CD4-positive, alpha-beta T cell treated with Interleukin-6 at 100 ng/mL for 8 hours (primary cell): ENCODE results near the gene PITRM1.

ENCODE experiments used
- DNase-seq: peaks from one replicate; pipeline ENCODE4 v3.0.0-alpha.2; 2020; ENCODE audit warnings: mixed read lengths, low spot score

Gene PITRM1

DNA sequence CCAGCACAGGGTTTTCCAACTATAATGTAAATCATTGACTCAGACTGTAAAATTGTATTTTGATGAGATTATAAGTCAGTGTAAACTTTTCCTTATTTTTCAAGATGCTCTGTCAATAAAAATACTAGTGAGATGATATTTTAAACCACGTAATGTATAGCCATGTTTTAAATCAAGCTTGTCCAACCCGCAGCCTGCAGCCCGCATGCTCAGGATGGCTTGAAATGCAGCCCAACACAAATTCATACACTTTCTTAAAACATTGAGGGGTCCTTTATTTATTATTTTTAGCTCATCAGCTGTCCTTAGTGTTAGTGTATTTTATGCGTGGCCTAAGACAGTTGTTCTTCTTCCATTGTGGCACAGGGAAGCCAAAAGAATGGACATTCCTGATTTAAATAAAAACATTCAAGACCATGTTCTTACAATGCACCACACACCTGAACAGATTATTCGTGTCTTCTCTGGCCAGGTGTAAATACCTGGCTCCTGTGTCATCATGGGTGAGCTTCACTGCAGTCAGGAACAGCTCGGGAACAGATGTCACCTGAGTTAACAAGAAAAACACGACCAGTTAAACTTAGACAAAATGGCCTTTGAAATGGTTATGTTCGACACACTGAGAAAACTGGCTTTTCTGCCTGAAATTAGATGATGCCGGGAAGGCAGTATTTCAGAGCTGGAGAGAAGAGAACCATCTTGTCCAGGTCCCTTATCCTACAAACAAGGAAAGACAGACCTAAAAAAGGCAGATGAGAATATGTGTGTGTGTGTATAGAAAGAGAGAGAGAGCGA is 5.9 kb downstream of the PITRM1 start:
- no peak for DNase-seq

DNA sequence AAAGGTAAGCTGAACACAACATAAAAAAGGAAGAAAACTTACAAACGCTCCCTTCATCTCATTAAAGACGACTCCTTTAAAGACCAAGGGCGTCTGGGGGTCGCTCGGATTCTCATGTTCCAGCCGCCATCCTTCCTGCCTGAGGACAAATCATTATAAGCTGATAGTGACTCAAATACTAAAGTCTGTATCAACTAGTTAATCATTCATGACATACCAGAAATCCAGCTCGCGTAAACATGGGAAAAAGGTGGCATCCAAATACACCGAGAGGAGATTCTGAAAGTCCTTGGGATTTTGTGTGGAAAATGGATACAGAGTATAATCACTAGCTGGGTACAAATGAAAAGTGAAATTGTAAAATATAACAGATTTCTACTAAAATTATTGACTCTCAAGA is 7.4 kb downstream of the PITRM1 start:
- no peak for DNase-seq

DNA sequence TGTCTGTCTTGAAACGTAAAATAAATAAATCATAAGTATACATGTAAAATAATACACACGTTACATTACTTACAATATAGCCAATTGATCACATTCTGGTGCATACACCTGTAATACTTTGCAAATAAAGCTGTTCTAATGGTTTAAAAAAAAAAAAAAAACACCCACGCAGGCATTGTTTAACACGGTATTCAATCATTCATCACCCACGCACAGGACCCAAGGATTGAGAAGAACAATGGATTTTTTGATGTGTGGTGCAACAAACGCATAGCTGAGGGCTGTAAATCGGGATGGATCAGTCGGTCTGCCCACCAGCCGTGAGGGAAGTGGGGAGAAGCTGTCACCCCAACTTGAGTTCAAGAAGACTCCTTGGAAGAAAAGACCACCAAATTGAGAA is 8.7 kb downstream of the PITRM1 start:
- no peak for DNase-seq

GRCh38 chr10:3162533-3162932 is 10.0 kb downstream of the PITRM1 start:
- no peak for DNase-seq

DNA sequence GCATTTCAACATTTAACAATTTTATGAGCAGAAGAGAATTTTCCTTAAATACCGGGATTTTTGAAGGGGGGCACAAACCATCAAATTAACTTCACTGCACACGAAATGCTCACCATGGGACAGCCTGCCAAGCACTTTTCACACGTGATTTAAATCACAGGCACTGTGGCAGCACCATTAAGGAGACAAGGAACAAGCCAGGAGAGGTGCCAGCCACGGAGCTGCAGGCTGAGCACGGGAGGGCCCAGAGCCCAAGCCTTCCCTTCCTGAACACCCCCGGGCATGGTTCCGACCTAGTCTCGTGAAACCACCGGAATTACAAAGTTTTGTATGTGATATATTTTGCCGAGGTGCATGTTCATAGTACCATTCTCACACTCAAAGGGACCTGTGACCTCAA is 13.4 kb downstream of the PITRM1 start:
- no peak for DNase-seq

DNA sequence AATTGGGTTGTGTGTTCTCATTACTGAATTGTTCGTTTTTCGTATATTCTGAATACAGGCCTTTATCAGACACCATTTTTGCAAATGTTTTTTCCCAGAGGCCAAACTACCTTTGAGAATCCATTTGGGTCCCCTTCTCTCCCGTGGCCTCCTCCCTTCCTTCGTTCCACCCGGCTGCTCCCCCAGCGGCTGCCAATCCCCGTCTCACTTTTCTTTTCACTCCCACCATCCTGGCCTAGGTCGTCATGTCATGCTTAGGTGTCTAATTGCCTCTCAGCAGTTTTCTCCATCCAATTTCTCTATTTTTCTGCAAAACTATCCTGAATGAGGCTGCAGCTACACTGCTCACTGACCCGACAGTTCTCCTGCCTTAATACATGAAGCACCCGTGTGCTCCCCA is 17.9 kb downstream of the PITRM1 start:
- no peak for DNase-seq

GRCh38 chr10:3152566-3152935 is 20.0 kb downstream of the PITRM1 start:
- no peak for DNase-seq

- DNase-seq = no peak
These were observed 20.6 kb downstream of the PITRM1 start for GRCh38 chr10:3151889-3152565.

DNA sequence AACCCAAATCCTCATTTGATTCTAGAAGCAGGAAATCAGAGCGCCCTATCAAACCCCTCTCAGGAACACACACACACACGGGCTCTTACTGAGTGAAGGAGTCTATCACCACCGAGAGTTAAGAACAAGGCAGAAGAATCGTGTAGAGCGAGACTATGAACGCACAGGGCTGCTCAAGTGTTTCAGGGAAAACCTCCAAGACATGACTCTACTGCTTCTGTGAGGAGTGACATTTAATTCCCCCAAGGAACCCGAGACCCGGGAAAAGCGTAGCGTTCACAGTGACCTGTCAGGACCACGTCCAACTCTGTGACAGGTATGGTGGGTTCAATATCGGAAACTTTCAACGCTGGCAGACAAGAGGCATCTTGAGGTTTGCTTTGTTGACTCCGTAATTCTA is 21.6 kb downstream of the PITRM1 start:
- no peak for DNase-seq

- no peak for DNase-seq
These were observed 22.2 kb downstream of the PITRM1 start for GRCh38 chr10:3150366-3150765.

DNA sequence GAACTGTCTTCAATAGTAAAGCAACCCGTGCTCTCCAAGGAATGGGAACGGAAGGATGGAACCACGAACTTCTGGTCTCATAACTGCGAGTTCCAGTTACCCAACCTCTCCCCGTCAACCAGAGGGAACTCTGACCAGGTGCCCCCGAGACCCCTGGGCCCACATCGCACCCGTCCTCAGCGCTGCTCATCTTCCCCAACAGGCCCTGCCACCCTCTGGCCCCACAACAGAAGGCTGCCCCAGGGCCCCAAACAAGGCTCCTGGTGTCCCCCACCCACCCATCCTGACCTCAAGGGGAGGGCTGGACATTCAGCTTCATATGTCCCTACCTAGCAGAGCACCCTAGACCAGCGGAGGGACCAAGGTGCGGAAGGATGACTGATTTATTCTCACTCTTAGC is 22.7 kb downstream of the PITRM1 start:
- DNase-seq = no peak

DNA sequence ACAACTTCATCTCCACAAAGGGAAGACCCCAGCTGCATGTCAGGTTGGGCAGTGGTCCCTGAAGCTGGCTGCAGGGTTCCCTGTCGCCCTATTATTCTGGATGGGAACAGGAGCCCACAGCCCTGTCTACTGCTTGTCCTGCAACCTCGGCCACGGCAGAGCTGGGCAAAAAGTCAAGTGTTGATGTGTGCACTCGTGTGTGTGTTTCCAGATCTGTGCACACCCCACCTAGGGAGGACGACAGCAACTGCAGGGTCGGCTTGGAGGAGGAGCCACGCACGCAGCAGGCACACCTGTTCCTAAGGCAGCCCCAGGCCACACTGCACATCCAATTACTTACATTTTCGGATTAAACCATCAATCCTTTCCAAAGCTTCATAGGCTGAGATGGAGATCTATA is 23.6 kb downstream of the PITRM1 start:
- DNase-seq = no peak

DNA sequence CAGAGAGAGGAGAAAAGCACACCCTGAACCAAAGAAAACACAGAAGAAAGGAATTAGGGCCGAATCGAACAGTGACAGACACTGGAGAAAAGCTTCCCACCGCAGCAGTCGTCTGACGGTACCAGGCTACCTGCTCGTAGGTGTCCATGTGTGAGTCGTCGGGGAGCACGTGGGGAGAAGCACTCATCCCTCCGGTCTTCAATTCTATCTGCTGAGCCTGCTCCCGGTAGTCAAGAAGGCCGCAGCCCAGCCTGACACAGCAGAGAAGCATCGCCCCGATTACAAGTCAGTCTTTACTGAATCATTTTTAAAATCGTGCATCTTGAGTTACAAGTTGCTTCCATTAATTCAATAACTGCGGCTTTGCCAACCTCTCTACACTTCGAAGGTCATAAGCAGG is 24.5 kb downstream of the PITRM1 start:
- DNase-seq = no peak

DNA sequence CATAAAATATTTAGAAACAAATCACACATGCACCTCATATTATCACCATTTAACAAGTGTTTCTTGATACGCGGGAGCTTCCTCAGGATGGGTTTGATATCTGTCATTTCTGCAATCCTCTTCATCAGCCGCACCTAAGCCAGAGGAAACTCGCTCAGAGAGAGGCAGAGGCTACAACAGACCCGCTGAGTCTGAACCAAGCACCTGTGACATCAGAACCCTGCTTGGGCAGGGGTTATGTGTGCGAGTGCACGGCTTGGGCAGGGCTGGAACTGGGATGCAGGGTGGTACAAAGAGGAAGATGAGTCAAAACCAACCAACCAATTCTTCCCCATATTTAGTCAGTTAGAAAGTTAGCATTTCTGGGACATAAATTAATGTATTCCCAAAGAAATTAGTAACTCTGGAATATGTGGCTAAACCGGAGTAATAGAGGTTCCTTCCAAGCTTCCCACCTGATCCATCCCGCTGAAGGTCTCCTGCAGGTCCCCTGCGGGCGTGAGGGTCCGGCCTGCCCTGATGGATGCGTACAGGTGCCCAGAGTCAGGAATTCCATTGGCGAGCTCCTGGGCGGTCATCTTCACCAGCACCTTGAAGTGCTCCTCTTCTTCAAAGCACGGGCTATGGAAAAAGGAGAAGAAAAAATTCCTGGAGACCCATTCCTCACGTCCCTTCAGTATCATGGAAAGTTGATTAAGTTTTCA is 25.3 kb downstream of the PITRM1 start:
- no peak for DNase-seq

- DNase-seq = no peak
These were observed 26.3 kb downstream of the PITRM1 start for GRCh38 chr10:3146289-3146688.

DNA sequence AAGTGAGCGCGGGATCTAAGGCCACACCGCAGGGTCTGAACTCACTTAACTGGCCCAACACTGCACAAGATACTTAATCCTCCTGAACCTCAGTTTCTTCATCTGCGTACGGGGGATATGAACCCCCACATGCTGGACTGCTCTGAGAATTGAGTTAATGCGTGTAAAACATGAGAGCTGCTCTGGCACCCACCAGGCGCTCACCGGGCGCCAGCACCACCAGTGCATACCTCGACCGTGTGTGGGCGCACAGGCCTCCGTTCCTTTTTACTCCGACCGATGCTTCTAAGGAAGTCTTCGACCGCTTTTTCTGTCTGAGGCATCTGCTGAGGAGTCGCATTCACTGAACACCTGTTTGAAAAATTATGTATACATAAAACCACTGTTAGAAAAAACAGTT is 27.2 kb downstream of the PITRM1 start:
- DNase-seq = no peak

DNA sequence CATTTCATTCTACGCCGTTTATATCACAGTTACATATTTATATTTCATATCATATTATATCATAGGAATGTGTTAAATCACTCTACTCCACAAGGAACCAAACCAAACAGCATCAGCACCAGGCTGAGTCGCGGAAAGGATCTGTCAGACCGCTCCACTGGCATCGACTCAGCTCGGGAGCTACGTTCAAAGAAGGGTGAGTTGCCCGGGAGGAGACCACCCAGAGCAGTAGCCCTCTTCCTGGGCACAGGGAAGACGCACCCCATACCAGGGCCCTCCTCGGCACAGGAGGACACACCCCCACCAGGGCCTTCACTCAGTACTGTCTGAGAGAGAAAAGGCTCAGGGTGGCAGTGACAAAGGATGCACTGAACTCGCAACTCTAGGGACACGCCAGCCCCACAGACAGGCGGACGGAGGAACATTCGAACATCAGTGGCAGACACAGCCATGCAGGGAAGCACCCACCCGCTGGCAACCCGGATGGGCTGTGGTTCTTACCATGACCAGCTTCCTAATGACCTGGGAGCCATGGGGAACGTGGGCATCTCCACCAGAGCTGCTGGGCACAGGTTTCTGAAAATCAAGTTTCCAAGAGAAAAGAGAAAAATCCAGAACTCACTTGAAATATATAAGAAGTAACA is 28.7 kb downstream of the PITRM1 start:
- DNase-seq = no peak

DNA sequence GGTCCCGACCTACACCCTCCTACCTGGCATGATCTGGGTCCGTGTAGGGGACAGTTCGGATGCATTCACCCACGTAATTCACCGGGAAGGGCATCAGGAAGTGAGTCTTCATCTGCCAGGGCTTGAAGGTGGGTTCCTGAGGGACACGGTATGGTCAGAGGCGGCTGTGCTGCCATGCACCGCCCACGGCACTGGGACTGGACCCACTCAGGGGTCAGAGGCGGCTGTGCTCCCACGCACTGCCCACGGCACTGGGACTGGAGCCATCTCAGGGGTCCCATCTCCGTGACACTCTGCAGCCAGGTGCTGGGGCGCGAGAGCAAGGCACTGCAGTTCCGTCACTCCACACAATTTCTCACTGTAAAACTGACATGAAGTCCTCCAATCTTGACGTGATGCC is 29.2 kb downstream of the PITRM1 start:
- no peak for DNase-seq

- no peak for DNase-seq
These were observed 30.3 kb downstream of the PITRM1 start for GRCh38 chr10:3142146-3142875.

DNA sequence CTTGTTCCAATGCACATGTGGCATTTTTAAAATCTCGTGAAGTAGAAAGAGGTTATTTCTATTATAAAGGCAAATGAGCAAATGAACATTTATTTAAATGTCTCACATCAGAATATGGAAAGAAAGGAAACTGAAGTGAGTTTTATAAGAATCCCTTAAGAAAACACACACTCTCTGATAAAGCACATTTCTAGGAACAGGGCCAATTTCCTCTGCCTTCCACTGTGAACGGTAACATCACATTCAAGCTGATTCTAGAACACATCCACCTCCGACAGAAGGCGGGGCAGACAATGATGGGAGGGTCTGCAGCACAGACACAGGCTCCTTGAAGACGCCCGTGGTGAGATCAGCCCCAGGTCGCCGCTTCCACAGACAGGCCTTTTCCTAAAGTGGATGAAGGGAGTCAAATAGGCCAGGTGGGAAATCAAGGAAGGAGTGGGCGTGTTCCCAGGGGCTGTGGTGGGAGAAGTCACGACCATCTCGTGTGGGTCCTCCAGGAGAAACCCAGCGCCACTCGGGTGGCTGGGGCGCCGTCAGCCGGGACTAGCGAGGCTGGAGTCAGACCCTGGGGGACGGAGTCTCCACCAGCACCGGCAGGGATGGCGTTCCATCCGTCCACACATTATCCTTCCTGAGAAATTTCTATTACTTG is 31.1 kb downstream of the PITRM1 start:
- no peak for DNase-seq

- no peak for DNase-seq
These were observed 32.3 kb downstream of the PITRM1 start for GRCh38 chr10:3140280-3140679.
